Measurements from ENCODE around the gene EPN3.

EPN3 gene

DNA sequence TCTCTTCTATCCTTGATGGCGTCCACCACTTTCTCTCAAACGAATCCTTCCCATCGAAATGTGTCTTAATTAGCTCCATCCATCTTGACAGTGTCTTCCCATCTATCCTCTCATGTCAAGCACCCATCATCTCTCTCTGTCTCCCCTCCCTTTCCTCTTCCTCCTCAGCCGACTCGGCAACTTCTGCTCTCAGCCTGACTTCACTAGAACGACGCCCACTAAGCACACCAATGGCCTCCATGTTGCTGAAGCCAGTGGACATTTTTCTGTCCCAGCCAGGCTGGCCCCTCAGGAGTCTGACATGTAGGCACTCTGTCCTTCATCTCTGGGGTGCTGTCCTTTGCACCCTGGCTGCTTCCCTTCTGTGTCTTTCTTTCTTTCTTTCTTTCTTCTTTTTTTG is 12.0 kb downstream of the EPN3 start:
- WGBS, 2 experiments (ENCODE audit: insufficient coverage in 2 of 2) = 86 to 94% methylated on average over 7 of the region's 7 CpGs
- Histone ChIP-seq H3K36me3 (ENCODE audit: control insufficient read depth, insufficient read depth, low read length) (no peaks in the 10 kb centered on the region), H3K27ac (ENCODE audit: low read depth, low read length, severe bottlenecking) (no peak overlapping the region), H3K9me3 (ENCODE audit: control insufficient read depth, low read length) (no peaks in the 10 kb centered on the region), H3K4me3 (ENCODE audit: extremely low read depth, insufficient read depth, low read length, poor library complexity, severe bottlenecking) (no peak overlapping the region), H3K4me1 (ENCODE audit: control insufficient read depth, insufficient read depth, low read length, poor library complexity, severe bottlenecking) (peaks cover 12% of the 10 kb centered on the region)

DNA sequence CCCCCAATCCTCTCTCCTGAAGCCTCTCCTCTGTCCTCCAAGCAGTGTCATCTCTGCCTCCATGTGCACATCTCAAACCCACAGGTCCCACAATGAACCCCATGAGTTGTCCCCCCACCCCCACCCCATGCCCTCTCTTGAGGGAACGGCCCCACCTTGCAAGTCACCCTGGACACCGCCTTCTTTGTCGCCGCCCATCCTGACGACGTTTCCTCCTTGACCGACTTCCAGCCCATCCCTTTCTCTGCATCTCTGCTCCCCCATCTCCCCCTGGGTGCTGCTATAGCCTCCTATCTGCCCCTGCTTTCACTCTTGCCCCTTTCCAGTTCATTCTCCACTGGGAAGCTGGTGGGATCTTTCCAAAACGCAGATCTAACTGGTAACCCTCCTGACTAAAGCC is 12.8 kb downstream of the EPN3 start:
- Histone ChIP-seq H3K4me1 (ENCODE audit: control insufficient read depth, insufficient read depth, low read length, poor library complexity, severe bottlenecking) (peaks cover 12% of the 10 kb centered on the region), H3K9me3 (ENCODE audit: control insufficient read depth, low read length) (no peaks in the 10 kb centered on the region), H3K4me3 (ENCODE audit: extremely low read depth, insufficient read depth, low read length, poor library complexity, severe bottlenecking) (no peak overlapping the region), H3K36me3 (ENCODE audit: control insufficient read depth, insufficient read depth, low read length) (no peaks in the 10 kb centered on the region), H3K27ac (ENCODE audit: low read depth, low read length, severe bottlenecking) (no peak overlapping the region)
- 69 to 71% methylated on average over 7 to 8 of the region's 8 CpGs for WGBS, 2 experiments (ENCODE audit: insufficient coverage in 2 of 2)

DNA sequence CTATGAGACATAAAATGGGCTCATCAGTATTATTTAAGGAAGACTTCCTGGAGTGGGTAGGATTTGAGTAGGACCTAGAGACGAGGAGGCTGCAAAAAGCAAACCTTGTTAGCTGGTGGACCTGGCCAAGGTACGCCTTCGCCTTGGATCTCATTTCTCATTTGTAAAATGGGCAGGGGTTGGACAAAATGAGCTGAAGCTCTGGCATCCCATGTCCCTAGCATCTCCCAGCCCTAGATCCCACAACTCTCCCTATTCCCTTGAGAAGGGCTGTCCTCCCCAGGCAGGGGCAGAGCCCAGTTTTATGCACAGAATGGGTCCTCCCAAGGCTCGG is 14.1 kb downstream of the EPN3 start:
- no peaks in the 10 kb centered on the region for H3K36me3 ChIP-seq (ENCODE audit: control insufficient read depth, insufficient read depth, low read length)
- no peak overlapping the region for H3K27ac ChIP-seq (ENCODE audit: low read depth, low read length, severe bottlenecking)
- WGBS, 2 experiments (ENCODE audit: insufficient coverage in 2 of 2) = 29 to 66% methylated on average over 2 to 4 of the region's 4 CpGs
- H3K9me3 ChIP-seq (ENCODE audit: control insufficient read depth, low read length) = no peaks in the 10 kb centered on the region
- peaks cover 12% of the 10 kb centered on the region for H3K4me1 ChIP-seq (ENCODE audit: control insufficient read depth, insufficient read depth, low read length, poor library complexity, severe bottlenecking)
- H3K4me3 ChIP-seq (ENCODE audit: extremely low read depth, insufficient read depth, low read length, poor library complexity, severe bottlenecking) = peak overlapping the region; percentile 57

DNA sequence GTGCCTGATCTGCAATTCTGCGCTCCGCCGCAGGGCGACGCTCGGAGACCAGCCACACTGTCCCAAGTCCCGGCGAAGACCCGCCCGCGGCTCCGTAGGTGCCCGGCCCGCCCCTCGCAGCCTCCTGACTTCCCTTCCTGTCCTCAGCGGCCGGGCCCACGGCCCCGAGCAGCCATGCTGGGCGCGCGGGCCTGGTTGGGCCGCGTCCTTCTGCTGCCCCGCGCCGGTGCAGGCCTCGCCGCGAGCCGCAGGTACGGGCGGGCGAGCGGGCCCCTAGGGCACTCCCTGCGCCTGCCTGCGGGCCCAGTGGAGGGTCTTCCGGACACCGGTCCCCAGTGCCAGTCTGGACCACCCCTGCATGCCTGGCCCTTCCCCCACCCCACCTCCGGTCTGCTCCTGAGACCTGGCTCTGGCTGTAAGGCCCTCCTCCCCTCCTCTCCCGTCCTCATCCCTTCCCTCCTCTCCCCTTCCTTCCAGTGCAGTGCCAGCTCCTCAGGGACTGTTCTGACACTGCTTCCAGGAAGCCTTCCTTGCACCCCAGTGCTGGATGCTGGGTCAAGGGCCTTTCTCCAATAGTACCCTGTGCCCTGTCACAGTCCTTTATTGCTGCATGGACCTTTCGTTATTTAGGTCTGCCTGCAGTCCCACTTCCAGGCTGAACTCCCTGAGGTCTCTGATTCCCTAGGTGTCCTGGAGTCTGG is 14.7 kb downstream of the EPN3 start, which contains the start of gene SPATA20:
Gene SPATA20, plus strand, starts transcription at position 140 of the 701 bp plus-strand sequence. Its CDS starts 35 bp downstream, at position 175.
- Histone ChIP-seq H3K36me3 (ENCODE audit: control insufficient read depth, insufficient read depth, low read length) (no peaks in the 10 kb centered on the region), H3K27ac (ENCODE audit: low read depth, low read length, severe bottlenecking) (no peak within 1 kb of the TSS), H3K4me1 (ENCODE audit: control insufficient read depth, insufficient read depth, low read length, poor library complexity, severe bottlenecking) (peaks cover 12% of the 10 kb centered on the region), H3K9me3 (ENCODE audit: control insufficient read depth, low read length) (no peaks in the 10 kb centered on the region), H3K4me3 (ENCODE audit: extremely low read depth, insufficient read depth, low read length, poor library complexity, severe bottlenecking) (peak within 1 kb of the TSS; percentile 57)
- WGBS, 2 experiments (ENCODE audit: insufficient coverage in 2 of 2) = 3 to 4% methylated on average over 31 to 42 of the region's 42 CpGs

DNA sequence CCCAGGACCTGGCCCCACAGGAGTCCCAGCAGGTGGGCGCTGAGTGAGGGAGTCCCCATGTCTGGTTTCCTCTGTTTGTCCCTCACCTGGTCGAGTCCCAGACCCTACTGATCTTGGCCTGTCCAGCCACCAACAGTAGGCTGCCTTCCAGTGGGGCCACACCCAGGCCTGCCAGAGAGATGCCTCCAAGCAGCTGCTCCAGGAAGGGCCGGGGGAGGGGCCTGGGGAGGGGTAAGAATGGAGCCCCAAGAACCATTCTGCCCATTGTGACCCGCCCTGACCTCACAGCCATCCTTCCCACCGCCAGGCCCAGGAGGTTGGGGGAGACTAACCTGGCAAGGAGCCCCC is 15.2 kb downstream of the EPN3 start:
- Histone ChIP-seq H3K9me3 (ENCODE audit: control insufficient read depth, low read length) (no peaks in the 10 kb centered on the region), H3K4me3 (ENCODE audit: extremely low read depth, insufficient read depth, low read length, poor library complexity, severe bottlenecking) (peak overlapping the region; percentile 57), H3K27ac (ENCODE audit: low read depth, low read length, severe bottlenecking) (no peak overlapping the region), H3K36me3 (ENCODE audit: control insufficient read depth, insufficient read depth, low read length) (no peaks in the 10 kb centered on the region), H3K4me1 (ENCODE audit: control insufficient read depth, insufficient read depth, low read length, poor library complexity, severe bottlenecking) (peaks cover 8% of the 10 kb centered on the region)
- 86 to 93% methylated on average over 1 to 3 of the region's 5 CpGs for whole genome bisulfite sequencing, 2 experiments (ENCODE audit: insufficient coverage in 2 of 2)

DNA sequence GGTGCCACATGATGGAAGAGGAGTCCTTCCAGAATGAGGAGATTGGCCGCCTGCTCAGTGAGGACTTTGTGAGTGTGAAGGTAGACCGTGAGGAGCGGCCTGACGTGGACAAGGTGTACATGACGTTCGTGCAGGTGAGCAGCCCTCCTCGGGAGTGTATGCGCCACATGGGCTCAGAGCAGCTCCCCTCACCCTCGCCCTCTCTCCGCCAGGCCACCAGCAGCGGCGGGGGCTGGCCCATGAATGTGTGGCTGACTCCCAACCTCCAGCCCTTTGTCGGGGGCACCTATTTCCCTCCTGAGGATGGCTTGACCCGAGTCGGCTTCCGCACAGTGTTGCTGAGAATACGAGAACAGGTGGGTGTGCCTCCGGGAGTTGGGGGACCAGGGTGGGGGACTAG is 16.3 kb downstream of the EPN3 start:
- Histone ChIP-seq H3K9me3 (ENCODE audit: control insufficient read depth, low read length) (no peaks in the 10 kb centered on the region), H3K4me1 (ENCODE audit: control insufficient read depth, insufficient read depth, low read length, poor library complexity, severe bottlenecking) (peaks cover 5% of the 10 kb centered on the region), H3K36me3 (ENCODE audit: control insufficient read depth, insufficient read depth, low read length) (no peaks in the 10 kb centered on the region), H3K27ac (ENCODE audit: low read depth, low read length, severe bottlenecking) (no peak overlapping the region), H3K4me3 (ENCODE audit: extremely low read depth, insufficient read depth, low read length, poor library complexity, severe bottlenecking) (no peak overlapping the region)
- WGBS, 2 experiments (ENCODE audit: insufficient coverage in 2 of 2) = 95 to 96% methylated on average over 10 to 18 of the region's 18 CpGs

DNA sequence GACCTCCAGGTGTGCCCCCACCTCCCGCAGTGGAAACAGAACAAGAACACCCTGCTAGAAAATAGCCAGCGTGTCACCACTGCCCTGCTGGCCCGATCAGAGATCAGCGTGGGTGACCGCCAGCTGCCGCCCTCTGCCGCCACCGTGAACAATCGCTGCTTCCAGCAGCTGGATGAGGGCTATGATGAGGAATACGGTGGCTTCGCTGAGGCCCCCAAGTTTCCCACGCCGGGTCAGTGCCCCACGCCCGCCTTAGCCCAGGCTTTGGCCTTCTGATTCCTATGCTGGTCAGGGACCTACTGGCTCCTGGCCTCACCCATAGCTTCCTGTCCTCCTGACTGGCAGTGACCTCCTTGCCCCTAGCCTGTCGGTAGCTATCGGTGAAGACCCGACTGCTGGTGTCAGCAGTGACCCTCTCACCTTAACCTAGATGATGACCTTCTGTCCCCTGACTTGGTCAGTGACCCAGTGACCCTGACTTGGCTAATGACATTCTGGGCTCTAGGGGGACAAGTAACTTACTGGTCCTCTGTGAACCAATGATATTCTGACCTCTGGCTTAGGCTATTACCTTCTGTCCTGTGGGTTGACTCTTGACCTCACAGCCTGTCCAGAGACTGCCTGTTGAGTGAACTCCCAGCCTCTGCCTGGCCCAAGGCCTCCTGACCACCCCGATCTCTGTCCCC is 16.9 kb downstream of the EPN3 start:
- 95 to 96% methylated on average over 17 to 18 of the region's 19 CpGs for WGBS, 2 experiments (ENCODE audit: insufficient coverage in 2 of 2)
- H3K4me1 ChIP-seq (ENCODE audit: control insufficient read depth, insufficient read depth, low read length, poor library complexity, severe bottlenecking) = peaks cover 5% of the 10 kb centered on the region
- H3K9me3 ChIP-seq (ENCODE audit: control insufficient read depth, low read length) = no peaks in the 10 kb centered on the region
- H3K36me3 ChIP-seq (ENCODE audit: control insufficient read depth, insufficient read depth, low read length) = no peaks in the 10 kb centered on the region
- H3K27ac ChIP-seq (ENCODE audit: low read depth, low read length, severe bottlenecking) = no peak overlapping the region
- H3K4me3 ChIP-seq (ENCODE audit: extremely low read depth, insufficient read depth, low read length, poor library complexity, severe bottlenecking) = no peak overlapping the region

DNA sequence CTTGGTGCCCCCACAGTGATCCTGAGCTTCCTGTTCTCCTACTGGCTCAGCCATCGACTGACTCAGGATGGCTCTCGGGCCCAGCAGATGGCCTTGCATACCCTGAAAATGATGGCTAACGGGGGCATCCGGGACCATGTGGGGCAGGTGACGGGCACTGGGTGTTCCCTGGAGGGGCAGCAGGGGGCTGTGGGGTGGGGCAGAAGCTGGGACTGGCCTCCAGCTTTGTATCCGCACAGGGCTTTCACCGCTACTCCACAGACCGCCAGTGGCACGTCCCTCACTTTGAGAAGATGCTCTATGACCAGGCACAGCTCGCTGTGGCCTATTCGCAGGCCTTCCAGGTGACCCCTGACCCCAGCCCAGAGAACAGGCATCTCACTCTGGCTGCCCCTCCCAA is 17.4 kb downstream of the EPN3 start:
- H3K27ac ChIP-seq (ENCODE audit: low read depth, low read length, severe bottlenecking) = no peak overlapping the region
- 93 to 99% methylated on average over 8 to 11 of the region's 11 CpGs for WGBS, 2 experiments (ENCODE audit: insufficient coverage in 2 of 2)
- H3K4me3 ChIP-seq (ENCODE audit: extremely low read depth, insufficient read depth, low read length, poor library complexity, severe bottlenecking) = no peak overlapping the region
- H3K4me1 ChIP-seq (ENCODE audit: control insufficient read depth, insufficient read depth, low read length, poor library complexity, severe bottlenecking) = peaks cover 5% of the 10 kb centered on the region
- H3K9me3 ChIP-seq (ENCODE audit: control insufficient read depth, low read length) = no peaks in the 10 kb centered on the region
- no peaks in the 10 kb centered on the region for H3K36me3 ChIP-seq (ENCODE audit: control insufficient read depth, insufficient read depth, low read length)

DNA sequence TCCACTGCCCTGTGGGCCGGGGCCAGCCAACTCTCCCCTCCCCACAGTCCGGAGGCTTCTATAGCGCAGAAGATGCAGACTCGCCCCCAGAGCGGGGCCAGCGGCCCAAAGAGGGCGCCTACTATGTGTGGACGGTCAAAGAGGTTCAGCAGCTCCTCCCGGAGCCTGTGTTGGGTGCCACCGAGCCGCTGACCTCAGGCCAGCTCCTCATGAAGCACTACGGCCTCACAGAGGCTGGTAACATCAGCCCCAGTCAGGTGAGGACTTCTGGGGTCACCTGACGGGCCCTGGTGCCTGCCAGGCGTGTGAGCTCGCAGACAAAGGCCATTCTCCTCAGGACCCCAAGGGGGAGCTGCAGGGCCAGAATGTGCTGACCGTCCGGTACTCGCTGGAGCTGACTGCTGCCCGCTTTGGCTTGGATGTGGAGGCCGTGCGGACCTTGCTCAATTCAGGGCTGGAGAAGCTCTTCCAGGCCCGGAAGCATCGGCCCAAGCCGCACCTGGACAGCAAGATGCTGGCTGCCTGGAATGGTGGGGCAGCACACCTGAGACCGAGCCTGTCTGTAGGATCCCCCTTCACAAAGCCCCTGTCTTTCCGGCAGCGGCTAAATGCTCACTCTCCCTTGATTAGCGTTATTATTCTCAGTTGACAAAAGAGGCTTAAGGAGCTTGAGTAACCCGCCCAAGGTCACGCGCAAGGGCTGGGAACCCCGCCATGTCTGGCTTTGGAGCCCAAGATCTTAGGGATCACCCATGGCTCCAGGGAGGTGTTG is 18.3 kb downstream of the EPN3 start:
- no peak overlapping the region for H3K27ac ChIP-seq (ENCODE audit: low read depth, low read length, severe bottlenecking)
- H3K9me3 ChIP-seq (ENCODE audit: control insufficient read depth, low read length) = no peaks in the 10 kb centered on the region
- 52 to 57% methylated on average over 26 to 31 of the region's 32 CpGs for WGBS, 2 experiments (ENCODE audit: insufficient coverage in 2 of 2)
- H3K4me1 ChIP-seq (ENCODE audit: control insufficient read depth, insufficient read depth, low read length, poor library complexity, severe bottlenecking) = peaks cover 5% of the 10 kb centered on the region
- H3K36me3 ChIP-seq (ENCODE audit: control insufficient read depth, insufficient read depth, low read length) = no peaks in the 10 kb centered on the region
- H3K4me3 ChIP-seq (ENCODE audit: extremely low read depth, insufficient read depth, low read length, poor library complexity, severe bottlenecking) = no peak overlapping the region

DNA sequence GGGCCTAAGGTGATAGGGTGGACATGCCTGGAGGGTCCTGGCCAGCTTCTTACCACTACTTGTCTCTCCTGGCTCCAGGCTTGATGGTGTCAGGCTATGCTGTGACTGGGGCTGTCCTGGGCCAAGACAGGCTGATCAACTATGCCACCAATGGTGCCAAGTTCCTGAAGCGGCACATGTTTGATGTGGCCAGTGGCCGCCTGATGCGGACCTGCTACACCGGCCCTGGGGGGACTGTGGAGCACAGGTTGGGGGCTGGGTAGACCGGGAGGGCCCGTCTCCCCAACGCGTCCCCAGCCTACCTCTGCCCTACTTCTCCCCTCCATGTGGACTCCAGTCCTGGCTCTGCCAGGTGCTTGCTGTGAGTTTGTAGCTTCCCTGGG is 18.9 kb downstream of the EPN3 start:
- Histone ChIP-seq H3K9me3 (ENCODE audit: control insufficient read depth, low read length) (no peaks in the 10 kb centered on the region), H3K4me1 (ENCODE audit: control insufficient read depth, insufficient read depth, low read length, poor library complexity, severe bottlenecking) (peaks cover 5% of the 10 kb centered on the region), H3K27ac (ENCODE audit: low read depth, low read length, severe bottlenecking) (no peak overlapping the region), H3K4me3 (ENCODE audit: extremely low read depth, insufficient read depth, low read length, poor library complexity, severe bottlenecking) (no peak overlapping the region), H3K36me3 (ENCODE audit: control insufficient read depth, insufficient read depth, low read length) (no peaks in the 10 kb centered on the region)
- WGBS, 2 experiments (ENCODE audit: insufficient coverage in 2 of 2) = 96% methylated on average over 7 to 8 of the region's 8 CpGs

DNA sequence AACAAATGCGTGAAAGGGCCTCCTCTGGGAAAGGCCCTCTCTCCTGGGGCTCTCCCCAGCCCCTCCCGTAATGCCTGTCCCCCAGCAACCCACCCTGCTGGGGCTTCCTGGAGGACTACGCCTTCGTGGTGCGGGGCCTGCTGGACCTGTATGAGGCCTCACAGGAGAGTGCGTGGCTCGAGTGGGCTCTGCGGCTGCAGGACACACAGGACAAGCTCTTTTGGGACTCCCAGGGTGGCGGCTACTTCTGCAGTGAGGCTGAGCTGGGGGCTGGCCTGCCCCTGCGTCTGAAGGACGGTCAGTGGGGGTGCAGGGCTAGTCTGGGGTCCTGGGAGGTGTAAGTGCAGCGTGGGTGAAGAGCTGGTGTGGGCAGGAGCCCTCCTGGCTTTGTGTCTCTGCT is 19.3 kb downstream of the EPN3 start:
- Histone ChIP-seq H3K4me1 (ENCODE audit: control insufficient read depth, insufficient read depth, low read length, poor library complexity, severe bottlenecking) (peaks cover 5% of the 10 kb centered on the region), H3K9me3 (ENCODE audit: control insufficient read depth, low read length) (no peaks in the 10 kb centered on the region), H3K27ac (ENCODE audit: low read depth, low read length, severe bottlenecking) (no peak overlapping the region), H3K4me3 (ENCODE audit: extremely low read depth, insufficient read depth, low read length, poor library complexity, severe bottlenecking) (no peak overlapping the region), H3K36me3 (ENCODE audit: control insufficient read depth, insufficient read depth, low read length) (no peaks in the 10 kb centered on the region)
- WGBS, 2 experiments (ENCODE audit: insufficient coverage in 2 of 2) = 94 to 95% methylated on average over 11 to 12 of the region's 12 CpGs
